OCI-LY1 (cell line): Measurements from ENCODE around the gene MAPK12.

ENCODE experiments used
- H2AFZ ChIP-seq: fragments of 200-600 bp; sonication (generic), shearing (Covaris generic); 2 replicates; pipeline ENCODE4 v1.6.0; 2014; ENCODE audit warnings: antibody characterized with exemption, mild to moderate bottlenecking, low read length
- H3F3A ChIP-seq: fragments of 200-600 bp; sonication (generic), shearing (Covaris generic); 2 replicates; pipeline ENCODE4 v1.6.0; 2014; ENCODE audit warnings: mild to moderate bottlenecking, antibody characterized with exemption, low read length, moderate library complexity; ENCODE audit not compliant: insufficient read depth
- H3K27ac ChIP-seq: fragments of 200-600 bp; sonication (generic); 2 replicates; pipeline ENCODE4 v1.5.1; 2014; ENCODE audit warnings: low read length, mixed run types, mild to moderate bottlenecking, low read depth; ENCODE audit not compliant: poor library complexity, severe bottlenecking
- H3K27me3 ChIP-seq: fragments of 200-600 bp; sonication (generic); 2 replicates; pipeline ENCODE4 v1.6.0; 2014; ENCODE audit warnings: antibody characterized with exemption, mild to moderate bottlenecking, low read length, moderate library complexity; ENCODE audit not compliant: insufficient read depth
- H3K36me3 ChIP-seq: fragments of 200-600 bp; sonication (generic); 2 replicates; pipeline ENCODE4 v1.6.1; 2014; ENCODE audit warnings: mild to moderate bottlenecking, antibody characterized with exemption, low read length, moderate library complexity, mixed read lengths; ENCODE audit not compliant: insufficient read depth
- H3K4me1 ChIP-seq: fragments of 200-600 bp; sonication (generic); 2 replicates; pipeline ENCODE4 v1.5.1; 2014; ENCODE audit warnings: mild to moderate bottlenecking, low read length, moderate library complexity; ENCODE audit not compliant: insufficient read depth, severe bottlenecking
- H3K4me2 ChIP-seq: fragments of 200-600 bp; sonication (generic), shearing (Covaris generic); 2 replicates; pipeline ENCODE4 v1.6.1; 2014; ENCODE audit warnings: low read length
- H3K4me3 ChIP-seq: fragments of 200-600 bp; sonication (generic); 2 replicates; pipeline ENCODE4 v1.5.1; 2014; ENCODE audit warnings: low read length, low read depth, mild to moderate bottlenecking, mixed read lengths; ENCODE audit not compliant: poor library complexity, severe bottlenecking
- H3K79me2 ChIP-seq: fragments of 200-600 bp; shearing (Covaris generic); 2 replicates; pipeline ENCODE4 v1.6.1; 2016; ENCODE audit warnings: mixed run types, low read length, mixed read lengths; ENCODE audit not compliant: insufficient read depth
- H3K9ac ChIP-seq: fragments of 200-600 bp; sonication (generic), shearing (Covaris generic); 2 replicates; pipeline ENCODE4 v1.6.1; 2014; ENCODE audit warnings: mild to moderate bottlenecking, low read length, mixed read lengths
- H3K9me2 ChIP-seq: fragments of 200-600 bp; sonication (generic), shearing (Covaris generic); 2 replicates; pipeline ENCODE4 v1.6.1; 2014; ENCODE audit warnings: low read depth, mild to moderate bottlenecking, low read length, mixed read lengths
- H3K9me3 ChIP-seq: fragments of 200-600 bp; shearing (Covaris generic); 2 replicates; pipeline ENCODE4 v1.6.1; 2014; ENCODE audit warnings: low read length, mixed read lengths
- H4K20me1 ChIP-seq: fragments of 200-600 bp; sonication (generic), shearing (Covaris generic); 2 replicates; pipeline ENCODE4 v1.6.0; 2016; ENCODE audit warnings: mild to moderate bottlenecking, low read length; ENCODE audit not compliant: insufficient read depth
- CTCF ChIP-seq: fragments of 200-600 bp; sonication (generic), shearing (Covaris generic); IDR thresholded peaks from 2 replicates; pipeline ENCODE4 v1.5.1; 2017; ENCODE audit warnings: mild to moderate bottlenecking, antibody characterized with exemption, low read length, moderate library complexity, mixed read lengths
- EZH2 ChIP-seq: fragments of 200-600 bp; sonication (generic), shearing (Covaris generic); IDR thresholded peaks from 2 replicates; pipeline ENCODE4 v1.8.0; 2017; ENCODE audit warnings: borderline replicate concordance, mixed run types, mild to moderate bottlenecking, antibody characterized with exemption, low read length, moderate library complexity, mixed read lengths

Gene MAPK12

DNA sequence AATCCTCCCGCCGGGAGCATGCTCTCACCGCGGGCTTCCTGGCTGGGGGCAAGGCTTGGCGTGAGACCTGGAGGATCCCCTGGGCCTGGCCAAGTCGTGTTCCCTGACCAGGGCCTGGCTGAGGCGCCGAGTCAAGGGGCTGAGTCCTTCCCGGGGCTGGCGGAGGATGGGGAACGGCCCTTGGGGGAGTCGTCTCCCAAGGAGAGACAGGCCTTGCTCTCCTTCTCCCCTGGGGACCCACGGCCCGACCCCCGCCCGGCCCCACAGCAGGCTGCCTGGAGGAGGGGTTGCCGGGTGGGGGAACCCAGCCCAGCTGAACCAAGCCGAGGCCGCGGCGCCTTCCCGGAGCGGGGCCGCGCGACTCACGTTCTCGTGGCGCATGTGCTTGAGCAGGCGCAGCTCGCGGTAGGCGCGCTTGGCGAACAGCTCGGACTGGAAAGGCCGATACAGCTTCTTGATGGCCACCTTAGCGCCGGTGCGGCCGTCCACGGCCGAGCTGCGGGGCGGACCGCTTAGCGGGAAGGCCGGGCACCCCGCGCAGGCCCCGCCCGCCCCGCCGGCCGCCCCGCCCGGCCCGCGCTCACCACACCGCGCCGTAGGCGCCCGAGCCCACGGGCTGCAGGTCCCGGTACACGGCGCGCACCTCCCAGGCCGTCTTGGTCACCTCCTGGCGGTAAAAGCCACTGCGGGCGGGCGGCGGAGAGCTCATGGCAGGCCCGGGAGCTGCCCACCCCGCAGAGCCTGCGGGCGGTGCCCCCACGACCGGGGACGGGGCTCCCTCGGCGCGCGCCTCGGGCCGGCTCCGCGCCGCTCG is 475 bp downstream of the MAPK12 start:
- Histone ChIP-seq H3K9ac (peak overlapping the region; percentile 84), H3F3A (no peaks in the 10 kb centered on the region), H3K36me3 (peaks cover 29% of the 10 kb centered on the region), H3K27me3 (no peaks in the 10 kb centered on the region), H3K4me1 (peaks cover 24% of the 10 kb centered on the region), H2AFZ (no peak overlapping the region), H3K4me3 (peak overlapping the region; percentile 88), H3K4me2 (peak overlapping the region; percentile 92), H3K79me2 (peaks cover 4% of the 10 kb centered on the region; the same call in 1 of the 2 replicates), H3K27ac (peak overlapping the region; percentile 47), H4K20me1 (no peaks in the 10 kb centered on the region), H3K9me2 (no peaks in the 10 kb centered on the region), H3K9me3 (no peaks in the 10 kb centered on the region)
- TF ChIP-seq EZH2 (no peak), CTCF (no peak)

DNA sequence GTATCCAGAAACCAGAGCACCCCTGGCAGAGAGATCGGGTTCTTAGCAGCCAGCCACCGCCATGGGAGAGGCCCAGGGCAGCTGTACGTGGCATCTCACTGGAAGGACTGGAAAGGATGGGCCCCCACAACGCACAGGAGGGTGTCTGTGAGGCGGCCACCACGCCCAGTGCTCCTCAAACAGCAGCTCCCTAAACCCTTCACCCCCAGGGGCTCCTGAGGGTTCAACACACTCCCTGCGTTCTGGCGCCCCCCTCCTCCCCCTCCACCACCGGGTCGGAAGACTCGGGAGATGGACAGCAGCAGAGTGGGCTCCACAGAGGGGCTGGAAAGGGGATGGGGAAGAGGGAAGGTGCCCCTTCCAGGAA is 1.1 kb downstream of the MAPK12 start:
- peaks cover 24% of the 10 kb centered on the region for H3K4me1 ChIP-seq
- no peak for TF ChIP-seq EZH2
- peak overlapping the region; percentile 92 for H3K4me2 ChIP-seq

DNA sequence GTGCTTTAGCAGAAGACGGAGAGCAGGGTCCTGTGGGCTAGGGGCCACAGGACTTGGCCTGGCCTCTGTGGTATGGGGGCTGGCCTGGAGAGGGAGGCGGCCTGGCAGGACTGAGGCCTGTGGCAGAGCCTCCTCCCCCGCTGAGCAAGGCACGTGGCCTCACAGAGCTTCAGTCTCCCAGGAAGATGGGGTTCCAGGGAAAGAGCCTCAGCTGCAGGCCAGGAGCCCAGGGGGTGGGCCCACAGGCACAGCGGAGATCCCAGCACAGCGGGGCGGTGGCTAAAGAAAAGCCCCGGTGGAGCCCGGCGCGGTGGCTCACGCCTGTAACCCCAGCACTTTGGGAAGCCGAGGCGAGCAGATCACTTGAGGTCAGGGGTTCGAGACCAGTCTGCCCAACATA is 2.2 kb downstream of the MAPK12 start:
- no peaks in the 10 kb centered on the region for H4K20me1 ChIP-seq
- H3K4me3 ChIP-seq: no peak overlapping the region

More for the DNA sequence above, 1.1 kb downstream of the MAPK12 start:
- Histone ChIP-seq H3K4me3 (peak overlapping the region; percentile 88), H3K79me2 (peaks cover 4% of the 10 kb centered on the region; the same call in 1 of the 2 replicates), H3K9me2 (no peaks in the 10 kb centered on the region), H3K9ac (peak overlapping the region; percentile 84), H3K27me3 (no peaks in the 10 kb centered on the region), H4K20me1 (no peaks in the 10 kb centered on the region), H3F3A (no peaks in the 10 kb centered on the region), H3K27ac (peak overlapping the region; percentile 47), H2AFZ (no peak overlapping the region), H3K9me3 (no peaks in the 10 kb centered on the region), H3K36me3 (peaks cover 34% of the 10 kb centered on the region)

More for the DNA sequence above, 2.2 kb downstream of the MAPK12 start:
- no peaks in the 10 kb centered on the region for H3K9me2 ChIP-seq
- TF ChIP-seq EZH2 (no peak), CTCF (no peak)
- H3K9ac ChIP-seq: no peak overlapping the region
- H3K27me3 ChIP-seq: no peaks in the 10 kb centered on the region
- H2AFZ ChIP-seq: no peak overlapping the region
- no peaks in the 10 kb centered on the region for H3K9me3 ChIP-seq
- no peak overlapping the region; the same call in 1 of the 2 replicates for H3K4me2 ChIP-seq
- H3K79me2 ChIP-seq: peaks cover 4% of the 10 kb centered on the region; the same call in 1 of the 2 replicates
- no peak overlapping the region for H3K27ac ChIP-seq
- peaks cover 43% of the 10 kb centered on the region for H3K36me3 ChIP-seq
- no peaks in the 10 kb centered on the region for H3F3A ChIP-seq
- peaks cover 24% of the 10 kb centered on the region for H3K4me1 ChIP-seq
